NCI-H2227 (cell line): Measurements from ENCODE around the gene TXNRD2.
A peak's percentile ranks its signal among the peaks of the same experiment; 100 is the strongest.

Experiments used
- DNase-seq: peaks from one replicate; lab custom pipeline; 2025; ENCODE audit not compliant: unreplicated experiment; lab: John Stamatoyannopoulos, UW

Gene TXNRD2

GRCh38 chr22:19941365-19942082, at the start of gene TXNRD2, which contains the start of gene COMT:
TSS of gene TXNRD2 (minus strand) at chr22:19941818. CDS start at chr22:19941803, 15 bp downstream.
TSS of gene COMT (plus strand) at chr22:19941772. CDS start at chr22:19962527, 20,755 bp downstream.
- DNase-seq, result peak; percentile 81

GRCh38 chr22:19991395-19991644, 49.7 kb upstream of the TXNRD2 start:
- no peak for DNase-seq

GRCh38 chr22:19990609-19991394, 49.2 kb upstream of the TXNRD2 start:
- no peak for DNase-seq

GRCh38 chr22:19990188-19990587, 48.6 kb upstream of the TXNRD2 start:
- no peak for DNase-seq

- no peak for DNase-seq
Measured at GRCh38 chr22:19989725-19990067, 48.1 kb upstream of the TXNRD2 start.

- no peak for DNase-seq
Measured at GRCh38 chr22:19988965-19989724, 47.5 kb upstream of the TXNRD2 start.

GRCh38 chr22:19988331-19988808, 46.8 kb upstream of the TXNRD2 start:
- DNase-seq, result no peak

GRCh38 chr22:19987394-19988306, 46.0 kb upstream of the TXNRD2 start:
- DNase-seq, result no peak

GRCh38 chr22:19986410-19987341, 45.1 kb upstream of the TXNRD2 start:
- peak; percentile 92 for DNase-seq

GRCh38 chr22:19986011-19986409, 44.4 kb upstream of the TXNRD2 start:
- DNase-seq, result no peak

- no peak for DNase-seq
Measured at GRCh38 chr22:19984851-19985811, 43.5 kb upstream of the TXNRD2 start.

- no peak for DNase-seq
Measured at GRCh38 chr22:19984201-19984753, 42.7 kb upstream of the TXNRD2 start.

- DNase-seq, result no peak
Measured at GRCh38 chr22:19983741-19984140, 42.1 kb upstream of the TXNRD2 start.

- DNase-seq, result no peak
Measured at GRCh38 chr22:19982991-19983578, 41.5 kb upstream of the TXNRD2 start.

GRCh38 chr22:19981961-19982920, 40.6 kb upstream of the TXNRD2 start:
- DNase-seq, result no peak

- DNase-seq, result no peak
Measured at GRCh38 chr22:19981171-19981960, 39.7 kb upstream of the TXNRD2 start.
